KOPT-K1 (cell line): ENCODE data around the gene MPV17L.
"Not testable (repeated sequence)": the region's sequence is repeated elsewhere in the genome, so short reads cannot be mapped to it uniquely, and the experiment has no call there.

Experiments used
- H3K27ac ChIP-seq: fragments of 200-600 bp; sonication (generic); 2 replicates; pipeline ENCODE4 v1.5.1; 2016; ENCODE audit warnings: antibody characterized with exemption, mild to moderate bottlenecking, low read depth, low read length; ENCODE audit not compliant: poor library complexity, severe bottlenecking
- H3K36me3 ChIP-seq: fragments of 200-600 bp; sonication (generic); 2 replicates; pipeline ENCODE4 v1.5.1; 2017; ENCODE audit warnings: antibody characterized with exemption, mild to moderate bottlenecking, low read length, moderate library complexity; ENCODE audit not compliant: insufficient read depth
- H3K9me3 ChIP-seq: fragments of 200-600 bp; sonication (generic); 2 replicates; pipeline ENCODE4 v1.5.1; 2017; ENCODE audit warnings: antibody characterized with exemption, low read length, mild to moderate bottlenecking; ENCODE audit not compliant: insufficient read depth, poor library complexity, severe bottlenecking

The MPV17L gene

DNA sequence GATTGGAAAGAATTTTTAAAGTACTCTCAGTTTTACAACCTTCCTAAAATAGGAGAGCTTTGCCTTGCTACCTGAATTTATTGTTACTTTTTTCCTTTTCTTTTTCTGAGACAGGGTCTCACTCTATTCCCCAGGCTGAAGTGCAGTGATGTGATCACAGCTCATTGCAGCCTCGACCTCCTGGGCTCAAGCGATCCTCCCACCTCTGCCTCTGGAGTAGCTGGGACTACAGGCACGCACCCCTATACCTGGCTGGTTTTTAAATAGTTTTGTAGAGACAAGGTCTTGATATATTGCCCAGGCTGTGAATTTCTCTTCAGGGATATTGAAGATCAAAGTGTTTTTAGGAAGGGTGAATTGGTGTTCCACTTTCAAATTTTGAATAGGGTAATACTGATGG is 3.8 kb downstream of the MPV17L start:
- Histone ChIP-seq H3K27ac (no peak overlapping the region), H3K36me3 (no peaks in the 10 kb centered on the region)

GRCh38 chr16:15400314-15400713 is 4.8 kb downstream of the MPV17L start:
- not testable (repeated sequence) for H3K36me3 ChIP-seq, H3K27ac ChIP-seq, H3K9me3 ChIP-seq

More for the DNA sequence above, 3.8 kb downstream of the MPV17L start:
- H3K9me3 ChIP-seq, result no peaks in the 10 kb centered on the region

- H3K27ac ChIP-seq, result no peak overlapping the region
- H3K36me3 ChIP-seq, result no peaks in the 10 kb centered on the region
- H3K9me3 ChIP-seq, result no peaks in the 10 kb centered on the region
Measured at GRCh38 chr16:15401972-15402371, 6.4 kb downstream of the MPV17L start.

- H3K9me3 ChIP-seq, result no peaks in the 10 kb centered on the region
- H3K36me3 ChIP-seq, result no peaks in the 10 kb centered on the region
- no peak overlapping the region for H3K27ac ChIP-seq
Measured at GRCh38 chr16:15403392-15403995, 7.9 kb downstream of the MPV17L start.

DNA sequence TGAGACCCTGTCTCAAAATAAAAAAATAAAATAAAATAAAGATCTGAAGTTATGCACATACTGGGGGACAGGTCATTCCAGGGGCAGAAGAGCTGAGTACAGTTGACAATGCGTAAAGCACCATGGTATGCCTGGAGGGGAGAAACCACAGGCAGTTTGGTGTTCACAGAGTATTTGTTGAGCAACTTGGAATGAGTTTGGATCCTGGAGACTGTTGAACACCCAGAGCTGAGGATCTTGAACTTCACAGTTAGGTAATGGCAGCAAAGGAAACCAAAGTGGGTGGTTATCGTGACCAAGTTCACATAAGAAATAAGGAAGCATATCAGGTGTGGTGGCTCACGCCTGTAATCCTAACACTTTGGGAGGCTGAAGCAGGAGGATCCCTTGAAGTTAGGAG is 8.5 kb downstream of the MPV17L start:
- not testable (repeated sequence) for H3K27ac ChIP-seq, H3K9me3 ChIP-seq, H3K36me3 ChIP-seq

DNA sequence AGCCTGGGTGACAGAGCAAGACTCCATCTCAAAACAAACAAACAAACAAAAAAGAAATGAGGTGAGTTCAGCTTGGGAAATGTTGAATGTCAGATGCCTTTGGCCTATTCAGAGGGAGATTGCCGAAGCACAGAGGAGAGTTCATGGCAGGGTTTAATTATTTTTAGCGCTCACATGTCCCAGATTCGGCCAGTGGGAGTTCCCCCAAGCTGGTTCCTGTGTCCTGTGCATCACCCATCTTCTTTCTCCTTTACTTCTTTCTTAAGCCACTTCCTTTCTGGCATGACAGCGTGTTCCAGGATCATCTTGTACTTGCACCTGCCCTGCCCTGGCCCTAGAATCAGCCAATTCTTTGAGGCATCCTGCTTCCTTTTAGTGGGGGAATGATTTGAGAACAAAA is 9.2 kb downstream of the MPV17L start:
- Histone ChIP-seq H3K36me3 (no peaks in the 10 kb centered on the region), H3K27ac (no peak overlapping the region), H3K9me3 (no peaks in the 10 kb centered on the region)

DNA sequence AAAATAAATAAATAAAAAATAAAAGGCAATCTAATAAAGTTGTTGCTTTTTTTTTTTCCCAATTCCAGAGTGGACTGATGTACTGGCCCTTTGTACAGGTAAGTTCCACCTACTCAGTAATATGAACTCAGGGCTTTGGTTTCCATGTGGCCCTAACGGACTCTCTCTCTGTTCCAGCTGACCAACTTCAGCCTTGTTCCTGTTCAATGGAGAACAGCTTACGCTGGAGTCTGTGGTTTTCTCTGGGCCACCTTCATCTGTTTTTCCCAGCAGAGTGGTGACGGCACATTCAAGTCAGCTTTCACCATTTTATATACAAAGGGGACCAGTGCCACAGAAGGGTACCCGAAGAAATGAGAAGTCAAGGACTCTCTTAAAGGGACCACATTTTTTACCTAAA is 12.2 kb downstream of the MPV17L start:
- not testable (repeated sequence) for H3K9me3 ChIP-seq, H3K27ac ChIP-seq, H3K36me3 ChIP-seq

- H3K27ac ChIP-seq, H3K36me3 ChIP-seq, H3K9me3 ChIP-seq: not testable (repeated sequence)
Measured at GRCh38 chr16:15409476-15409875, 13.9 kb downstream of the MPV17L start.

GRCh38 chr16:15415511-15415985 is 20.0 kb downstream of the MPV17L start:
- H3K27ac ChIP-seq, result no peak overlapping the region
- no peaks in the 10 kb centered on the region for H3K9me3 ChIP-seq
- no peaks in the 10 kb centered on the region for H3K36me3 ChIP-seq

GRCh38 chr16:15417197-15417596 is 21.6 kb downstream of the MPV17L start:
- Histone ChIP-seq H3K36me3 (no peaks in the 10 kb centered on the region), H3K27ac (no peak overlapping the region), H3K9me3 (no peaks in the 10 kb centered on the region)

GRCh38 chr16:15418206-15418605 is 22.7 kb downstream of the MPV17L start:
- Histone ChIP-seq H3K27ac (no peak overlapping the region), H3K36me3 (no peaks in the 10 kb centered on the region)

GRCh38 chr16:15421696-15422095 is 26.1 kb downstream of the MPV17L start:
- H3K36me3 ChIP-seq, H3K9me3 ChIP-seq, H3K27ac ChIP-seq: not testable (repeated sequence)

More at GRCh38 chr16:15418206-15418605, 22.7 kb downstream of the MPV17L start:
- H3K9me3 ChIP-seq, result no peaks in the 10 kb centered on the region

- Histone ChIP-seq H3K36me3 (no peaks in the 10 kb centered on the region), H3K9me3 (no peaks in the 10 kb centered on the region), H3K27ac (no peak overlapping the region)
Measured at GRCh38 chr16:15422222-15422621, 26.7 kb downstream of the MPV17L start.

DNA sequence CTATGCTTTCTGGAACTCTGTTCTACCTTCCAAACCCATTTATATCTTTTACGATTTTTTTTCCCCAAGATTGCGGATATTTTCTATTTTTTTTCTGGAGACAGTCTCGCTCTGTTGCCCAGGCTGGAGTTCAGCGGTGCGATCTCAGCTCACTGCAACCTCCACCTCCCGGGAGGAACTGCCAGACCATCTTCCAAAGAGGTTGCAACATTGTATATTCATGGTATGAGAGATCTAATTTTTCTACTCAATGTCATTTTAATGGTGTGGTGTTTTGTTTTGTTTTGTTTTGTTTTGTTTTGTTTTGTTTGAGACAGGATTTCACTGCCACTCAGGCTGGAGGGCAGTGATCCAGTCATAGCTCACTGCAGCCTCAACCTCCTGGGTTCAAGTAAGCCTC is 30.3 kb downstream of the MPV17L start:
- Histone ChIP-seq H3K9me3 (no peaks in the 10 kb centered on the region), H3K27ac (no peak overlapping the region)

GRCh38 chr16:15426796-15427195 is 31.2 kb downstream of the MPV17L start:
- Histone ChIP-seq H3K27ac (no peak overlapping the region), H3K36me3 (no peaks in the 10 kb centered on the region), H3K9me3 (no peaks in the 10 kb centered on the region)

More for the DNA sequence above, 30.3 kb downstream of the MPV17L start:
- H3K36me3 ChIP-seq, result no peaks in the 10 kb centered on the region

DNA sequence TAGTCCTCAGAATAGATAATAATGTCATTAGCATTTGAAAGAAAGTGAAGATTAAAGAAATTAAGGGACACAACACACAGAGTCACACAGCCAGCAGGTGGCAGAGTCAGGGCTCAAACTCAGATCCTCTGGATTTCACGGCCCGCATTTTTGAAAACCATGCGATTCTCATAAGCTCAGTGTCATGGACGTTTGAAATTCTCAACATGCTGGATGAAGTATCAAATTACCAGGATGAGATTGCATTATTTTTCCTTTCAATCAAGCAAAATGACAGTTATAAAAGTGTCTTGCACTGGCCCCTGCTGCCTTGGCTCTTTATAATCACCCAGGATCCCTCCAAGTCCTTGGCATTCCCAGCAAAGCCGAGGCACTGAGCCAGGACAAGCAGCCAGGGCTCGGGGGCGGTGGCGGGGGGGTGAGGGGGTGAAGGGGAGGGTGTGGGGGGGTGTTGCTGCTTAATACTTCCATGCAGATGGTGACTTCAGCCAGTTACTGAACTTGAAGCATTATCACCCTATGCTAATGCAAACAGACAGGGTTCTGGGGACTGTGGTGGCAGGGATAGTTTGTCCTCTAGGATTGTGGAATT is 32.2 kb downstream of the MPV17L start:
- Histone ChIP-seq H3K36me3 (no peaks in the 10 kb centered on the region), H3K27ac (no peak overlapping the region), H3K9me3 (no peaks in the 10 kb centered on the region)
